ENCODE measurements around the gene ABI3.
"Not testable (repeated sequence)": the region's sequence is repeated elsewhere in the genome, so short reads cannot be mapped to it uniquely, and the experiment has no call there.

Gene ABI3

DNA sequence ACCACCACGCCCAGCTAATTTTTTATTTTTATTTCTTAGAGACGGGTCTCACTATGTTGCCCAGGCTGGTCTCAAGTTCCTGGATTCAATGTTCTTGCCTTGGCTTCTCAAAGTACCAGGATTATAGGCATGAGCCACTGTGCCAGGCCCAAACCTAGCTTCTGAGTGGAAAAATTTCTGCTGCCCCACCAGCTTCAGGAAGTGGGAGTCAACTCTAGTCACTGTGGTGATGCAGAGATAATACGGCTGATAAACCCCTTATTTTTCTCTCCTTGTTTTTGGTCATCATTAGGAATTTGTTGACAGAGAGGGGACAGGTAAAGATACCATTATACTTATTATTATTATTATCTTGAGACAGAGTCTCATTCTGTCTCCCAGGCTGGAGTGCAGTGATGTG lies 47.9 kb downstream of the ABI3 start:
- DNase-seq, result no peak

DNA sequence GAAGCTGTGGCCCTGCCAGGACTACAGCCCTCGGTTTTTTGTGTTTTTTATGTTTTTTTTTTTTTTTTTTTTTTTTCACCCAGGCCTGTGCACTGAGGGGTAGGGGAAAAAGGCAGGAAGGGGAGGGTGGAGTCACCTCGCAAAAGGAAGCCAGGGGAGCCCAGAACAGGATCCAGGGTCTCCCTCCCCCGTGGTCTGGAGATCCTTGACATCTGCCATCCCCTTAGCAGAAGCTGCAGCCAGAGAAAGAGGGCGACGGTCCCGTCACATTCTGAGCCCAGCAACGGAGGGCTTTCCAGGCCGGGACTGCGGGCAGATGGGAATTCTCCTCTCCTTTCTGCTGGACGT lies 49.1 kb downstream of the ABI3 start:
- DNase-seq, result no peak

DNA sequence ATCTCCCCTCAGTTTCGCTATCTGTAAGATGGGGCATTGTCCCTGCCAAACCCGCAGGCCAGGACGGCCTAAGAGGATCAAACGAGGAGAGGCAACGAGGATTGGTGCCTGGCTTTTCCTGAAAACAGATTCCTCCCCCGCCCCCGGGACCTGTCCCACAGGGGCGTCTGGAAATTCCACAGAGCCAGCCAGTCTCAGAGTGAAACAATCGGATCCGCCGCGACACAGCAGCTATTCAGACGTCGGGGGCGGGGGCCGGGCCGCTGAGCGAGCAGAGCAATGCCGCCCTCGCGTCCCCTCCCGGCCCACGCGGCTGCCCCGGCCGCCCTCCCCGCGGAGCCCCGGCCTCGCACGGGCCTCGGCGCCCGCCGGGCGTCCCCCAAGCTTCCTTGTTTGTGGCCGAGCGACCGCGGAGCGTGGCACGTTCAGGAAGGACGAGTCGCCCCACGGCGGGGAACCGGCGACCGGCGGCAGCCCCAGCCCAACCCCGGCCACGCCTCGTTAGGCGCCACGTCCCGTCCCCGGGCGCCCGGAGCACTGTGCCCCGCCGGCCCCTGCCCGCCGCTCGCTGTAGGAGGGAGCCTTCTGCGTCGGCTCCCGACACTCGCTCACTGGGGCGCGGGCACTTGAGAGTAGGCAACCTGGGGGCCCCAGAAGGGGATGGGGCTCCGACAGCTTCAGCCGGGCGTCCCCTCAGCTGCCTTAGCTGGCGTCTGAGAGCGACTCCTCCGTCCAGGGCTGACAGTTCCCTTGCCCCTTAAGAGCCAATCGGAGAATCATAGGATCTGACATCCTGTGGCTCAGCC lies 49.7 kb downstream of the ABI3 start:
- DNase-seq, result no peak

DNA sequence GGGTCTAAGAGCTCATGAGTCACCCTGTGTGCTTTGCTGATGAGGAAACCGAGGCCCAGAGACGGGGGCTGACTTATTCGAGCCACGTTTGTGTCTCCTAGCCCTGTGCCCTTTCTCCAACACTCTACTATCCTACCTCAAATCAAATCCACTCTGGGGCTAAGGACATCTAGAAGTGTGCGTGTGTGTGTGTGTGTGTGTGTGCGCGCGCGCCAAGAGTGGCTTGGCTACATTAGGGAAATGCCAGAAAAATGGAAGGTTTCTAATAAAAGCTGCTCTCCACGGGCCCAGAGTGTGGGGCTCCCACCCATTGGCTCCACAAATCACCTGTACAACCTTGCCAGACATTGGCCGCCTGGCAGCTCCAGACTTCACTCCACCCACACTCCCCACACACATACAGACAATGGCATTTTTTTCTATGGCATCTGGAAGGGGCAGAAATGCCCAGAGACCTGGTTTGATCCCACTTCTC lies 50.3 kb downstream of the ABI3 start:
- DNase-seq, result no peak

DNA sequence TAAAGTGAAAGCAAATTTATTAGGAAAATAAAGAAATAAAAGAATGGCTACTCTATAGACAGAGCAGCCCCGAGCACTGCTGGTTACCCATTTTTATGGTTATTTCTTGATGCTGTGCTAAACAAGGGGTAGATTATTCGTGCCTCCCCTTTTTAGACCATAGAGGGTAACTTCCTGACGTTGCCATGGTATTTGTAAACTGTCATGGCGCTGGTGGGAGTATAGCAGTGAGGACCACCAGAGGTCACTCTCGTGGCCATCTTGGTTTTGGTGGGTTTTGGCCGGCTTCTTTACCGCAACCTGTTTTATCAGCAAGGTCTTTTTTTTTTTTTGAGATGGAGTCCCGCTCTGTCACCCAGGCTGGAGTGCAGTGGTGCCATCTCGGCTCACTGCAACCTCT lies 51.0 kb downstream of the ABI3 start:
- not testable (repeated sequence) for DNase-seq

DNA sequence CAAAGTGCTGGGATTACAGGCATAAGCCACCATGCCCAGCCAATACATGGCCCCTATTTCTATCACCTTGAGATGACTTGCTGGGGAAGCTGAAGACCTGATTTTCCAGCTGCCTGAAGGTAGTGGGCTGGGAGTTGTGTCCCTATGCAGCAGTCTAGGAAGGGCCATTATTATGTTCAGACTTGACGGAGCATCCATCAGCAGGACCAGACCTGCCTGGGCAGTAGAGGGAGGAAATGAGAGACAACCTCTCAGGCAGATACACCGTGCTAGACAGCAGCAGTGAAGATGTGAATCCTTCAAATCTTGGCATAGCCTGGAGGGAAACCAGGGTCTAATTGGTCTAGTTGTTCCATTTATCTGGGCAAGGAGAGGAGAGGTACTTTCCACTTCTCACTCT lies 55.7 kb downstream of the ABI3 start:
- no peak for DNase-seq

DNA sequence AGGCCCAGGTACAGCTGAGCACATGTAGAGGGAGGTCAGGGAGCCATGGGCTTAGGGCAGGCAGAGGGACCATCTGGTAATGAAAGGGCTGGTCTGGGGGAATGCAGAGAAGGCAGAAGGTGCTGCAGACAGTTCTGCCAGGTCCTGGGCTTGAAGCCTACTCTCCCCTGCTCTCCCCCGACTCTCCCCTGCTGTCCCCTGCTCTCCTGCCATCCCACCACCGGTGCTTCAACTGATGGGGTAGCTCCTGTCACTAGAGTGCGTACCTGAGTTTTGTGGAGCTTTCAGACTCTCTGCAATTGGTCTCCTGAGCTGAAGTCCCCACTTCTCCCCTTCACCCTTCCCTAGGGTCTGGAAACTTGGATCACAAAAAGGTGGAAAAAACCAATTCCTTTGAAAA lies 57.4 kb downstream of the ABI3 start:
- no peak for DNase-seq

DNA sequence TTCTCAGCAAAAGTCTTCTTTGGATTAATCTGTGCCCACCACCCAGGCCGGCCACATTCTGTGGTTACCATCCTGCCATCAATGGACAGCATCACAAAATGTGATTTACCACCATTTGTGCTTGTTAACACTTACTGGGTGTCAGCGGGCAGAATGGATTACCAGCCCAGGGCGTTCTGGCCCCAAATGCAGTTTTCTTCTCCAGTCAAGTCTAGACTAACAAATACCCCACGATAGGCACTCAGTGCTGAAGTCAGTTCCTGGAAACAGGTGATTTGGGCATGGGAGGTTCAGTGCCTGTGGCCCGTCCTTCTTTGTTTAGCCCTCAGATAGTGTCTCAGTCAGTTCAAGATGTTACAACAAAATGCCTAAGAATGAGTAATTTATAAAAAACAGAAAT lies 58.8 kb downstream of the ABI3 start:
- no peak for DNase-seq

All from NCI-H2107 (cell line).